Left ventricle myocardium superior (tissue), 1 donor: ENCODE results near the gene SUFU. TPM values are rescaled to one million over a fixed set of nuclear protein-coding genes. Genes with fewer than 3 reads are reported as not detected.
A peak's percentile ranks its signal among the peaks of the same experiment; 100 is the strongest.
"Not testable (repeated sequence)": the region's sequence is repeated elsewhere in the genome, so short reads cannot be mapped to it uniquely, and the experiment has no call there.

Experiments
- ATAC-seq: fragments of 200-7000 bp; cut with Tn5 transposase; one replicate; pipeline ENCODE4 v1.9.1; 2020; ENCODE audit warnings: mild to moderate bottlenecking, moderate library complexity
- DNase-seq: peaks from one replicate; pipeline ENCODE4 v3.0.0-alpha.2; 2020
- intact Hi-C: fragments of 100-400 bp; cut with micrococcal nuclease; formaldehyde crosslinking; loops from one replicate; pipeline ENCODE4 v1.11.0; 2022
- total RNA-seq: library from RNA; stranded (reverse); fragmentation: NEBNext Ultra II Directional; extraction: Animal tissue kit (Norgen Biotek cat#: 25700); gene quantifications from one replicate; pipeline ENCODE4 v1.2.1, GENCODE V29; 2021
- donor health status: DM: no; HTN: yes; CAD: no; lungs with severe emphysema.

SUFU gene
- total RNA-seq, 1 donor from 2014 or later = 8.0 TPM

DNA sequence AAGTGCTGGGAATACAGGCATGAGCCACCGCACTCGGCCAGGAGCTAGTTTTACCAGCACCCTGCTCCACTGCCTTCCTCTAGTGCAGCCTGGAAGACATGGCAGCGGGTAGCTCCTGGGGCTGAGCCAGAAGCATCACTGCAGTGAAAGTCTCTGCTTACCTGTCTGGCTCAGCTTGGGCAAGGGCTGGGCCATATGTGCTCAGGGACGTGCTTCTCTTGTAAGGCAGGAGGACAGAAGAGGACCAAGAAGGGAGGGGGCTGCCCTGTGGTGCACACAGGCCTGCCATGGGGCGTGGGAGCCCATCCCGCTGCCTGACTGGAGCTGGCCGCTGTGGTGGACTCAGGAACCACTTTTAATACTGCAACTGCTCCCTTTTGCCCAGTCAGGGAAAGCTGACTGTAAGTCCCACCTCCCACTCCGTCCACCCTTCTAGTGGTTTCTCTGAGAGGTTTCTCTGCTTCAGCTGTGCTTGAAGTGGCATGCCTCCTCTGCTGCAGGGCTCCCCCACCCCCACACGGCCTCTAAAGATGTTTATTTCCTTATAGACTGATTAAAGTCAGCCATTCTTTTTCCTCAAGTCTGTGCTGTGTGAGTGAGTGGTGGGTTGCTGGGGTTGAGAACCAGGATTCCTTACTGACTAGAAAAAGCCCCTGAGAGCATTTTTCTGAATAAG is 27.2 kb upstream of the SUFU start:
- intact Hi-C loops = no loop called here
- DNase-seq (no peak), ATAC-seq (no peak)

DNA sequence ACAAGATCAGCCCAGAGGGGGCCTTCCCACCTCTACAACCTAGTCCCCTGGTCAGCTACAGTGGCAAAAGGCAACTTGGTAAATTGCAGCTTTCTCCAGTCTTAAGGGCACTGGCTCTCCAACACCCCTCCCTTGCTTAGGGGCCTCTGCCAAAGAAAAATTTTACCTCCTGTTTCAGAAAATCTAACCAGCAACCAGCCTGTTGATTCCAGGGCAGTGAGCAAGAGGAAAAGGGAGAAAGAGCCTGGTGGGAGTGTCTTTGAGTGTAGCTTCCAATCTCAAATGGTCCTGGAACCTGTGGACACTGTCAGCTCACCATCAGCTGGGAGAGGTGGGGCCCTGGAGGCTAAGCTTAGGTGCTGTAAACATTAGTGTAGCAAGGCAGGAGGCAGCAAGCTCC is 24.1 kb upstream of the SUFU start:
- DNase-seq (no peak), ATAC-seq (no peak)
- intact Hi-C loops = no loop called here

DNA sequence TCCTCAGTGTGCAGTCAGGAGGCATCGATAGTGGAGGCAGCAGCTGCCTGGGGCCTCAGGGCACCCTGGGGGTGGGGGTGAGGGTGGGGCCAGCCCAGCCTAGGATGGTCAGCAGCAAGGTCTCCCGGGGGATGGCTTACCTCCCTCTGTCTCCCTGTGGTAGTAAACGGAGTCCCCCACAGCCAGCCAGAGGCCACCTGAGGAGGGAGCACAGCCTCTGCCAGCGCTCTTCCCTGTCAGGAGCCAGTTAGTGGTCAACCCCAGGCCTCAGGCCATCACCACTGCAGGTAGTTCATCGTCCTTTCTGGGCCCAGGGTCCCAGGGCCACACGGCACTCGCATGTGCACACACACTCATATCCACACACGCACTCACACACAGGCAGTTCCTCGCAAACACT is 23.4 kb upstream of the SUFU start:
- intact Hi-C loops = no loop called here
- DNase-seq = no peak

DNA sequence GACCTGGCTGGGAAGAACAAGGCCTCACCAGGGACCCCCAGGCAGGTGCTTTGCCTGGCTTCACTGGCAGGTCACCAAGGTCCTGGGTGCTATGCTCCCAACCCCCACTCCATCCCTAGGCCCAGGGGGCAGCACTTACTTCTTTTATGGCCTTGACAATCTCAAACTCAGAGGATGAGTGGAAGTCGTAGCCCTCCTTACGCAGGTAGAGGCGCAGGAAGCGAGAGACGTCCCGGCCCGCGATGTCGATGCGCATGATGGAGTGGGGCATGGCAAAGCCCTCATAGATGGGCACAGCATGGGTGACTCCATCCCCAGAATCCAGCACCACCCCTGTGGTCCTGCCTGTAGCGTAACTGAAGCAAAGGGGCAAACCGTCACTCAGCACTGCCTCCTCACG is 19.8 kb upstream of the SUFU start:
- no peak for DNase-seq
- ATAC-seq = no peak

More for the DNA sequence above, 23.4 kb upstream of the SUFU start:
- no peak for ATAC-seq

DNA sequence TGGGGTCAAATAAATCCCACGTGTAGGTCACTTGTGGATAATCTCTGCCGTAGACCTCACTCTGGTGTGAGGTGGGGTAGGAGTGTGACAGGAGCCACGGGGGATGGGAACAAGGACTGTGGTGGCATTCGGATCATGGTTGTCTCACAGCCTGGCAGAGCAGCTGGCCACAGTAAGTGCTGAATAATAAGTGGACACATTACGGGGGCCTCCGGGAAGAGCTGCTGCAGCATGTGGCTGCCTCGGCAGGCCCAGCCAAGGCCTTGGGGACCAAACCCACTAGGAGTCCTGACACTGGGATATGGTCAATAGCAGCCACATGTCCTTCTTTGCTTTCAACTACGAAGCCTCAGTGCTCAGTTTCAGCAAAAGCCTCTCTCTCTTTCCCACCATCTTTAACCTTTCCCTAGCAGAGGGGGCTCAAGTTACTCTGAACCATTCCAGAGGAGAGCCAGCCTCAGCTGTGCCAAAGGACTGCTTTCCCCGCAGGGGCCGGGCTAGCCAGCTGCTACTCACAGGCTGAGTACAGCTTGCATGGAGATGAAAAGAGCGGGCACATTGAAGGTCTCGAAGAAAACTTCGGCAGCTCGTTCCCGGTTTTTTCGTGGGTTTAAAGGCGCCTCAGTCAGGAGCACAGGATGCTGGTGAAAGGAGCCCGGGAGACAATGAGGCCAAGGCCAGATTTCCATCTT is 18.5 kb upstream of the SUFU start:
- intact Hi-C loops = no loop called here
- ATAC-seq (no peak), DNase-seq (no peak)

More for the DNA sequence above, 19.8 kb upstream of the SUFU start:
- intact Hi-C loops = no loop called here

DNA sequence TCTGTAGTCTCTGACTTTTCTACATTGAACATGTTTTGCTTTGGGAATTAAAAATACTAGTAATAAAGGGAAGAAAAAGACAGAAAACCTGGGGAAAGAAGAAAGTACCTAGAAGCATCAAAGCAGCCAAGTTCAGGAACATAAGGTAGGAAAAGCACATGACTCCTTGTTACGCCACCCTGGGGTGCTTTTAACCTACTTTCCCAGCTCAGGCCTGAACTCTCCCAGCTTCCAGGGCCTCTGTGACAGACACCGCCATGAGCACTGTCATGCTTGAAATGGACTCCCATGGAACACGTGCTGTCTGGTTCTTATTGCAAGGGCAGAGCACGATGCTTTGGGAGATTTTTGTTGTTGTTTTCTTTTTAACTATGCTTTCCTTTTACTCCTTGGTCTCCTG is 12.6 kb upstream of the SUFU start:
- ATAC-seq (no peak), DNase-seq (no peak)
- intact Hi-C loops = no loop called here

DNA sequence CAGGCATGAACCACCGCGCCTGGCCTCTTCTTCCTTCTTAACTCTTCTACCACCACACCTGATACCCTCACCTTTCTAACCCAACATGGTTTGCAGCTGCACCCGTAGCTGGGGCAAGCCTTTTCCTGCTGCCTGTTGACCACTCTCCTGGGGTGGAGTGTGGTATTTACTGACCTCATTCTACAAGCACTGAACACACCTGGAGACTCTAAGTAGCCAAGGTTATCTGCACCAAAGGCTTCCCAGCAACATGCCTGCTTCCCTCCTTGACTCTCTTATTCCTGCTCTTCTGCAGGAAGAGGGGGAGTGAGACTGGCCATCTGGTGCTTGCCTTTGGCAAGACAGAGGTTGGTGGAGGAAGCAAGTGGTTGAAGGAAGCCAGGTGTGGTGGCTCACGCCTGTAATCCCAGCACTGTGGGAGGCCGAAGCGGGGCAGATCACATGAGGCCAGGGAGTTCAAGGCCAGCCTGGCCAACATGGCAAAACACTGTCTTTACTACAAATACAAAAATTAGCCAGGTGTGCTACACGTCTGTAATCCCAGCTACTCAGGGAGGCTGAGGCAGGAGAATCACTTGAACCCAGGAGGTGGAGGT is 11.3 kb upstream of the SUFU start:
- intact Hi-C loops = no loop called here
- peak; percentile 7 for ATAC-seq

DNA sequence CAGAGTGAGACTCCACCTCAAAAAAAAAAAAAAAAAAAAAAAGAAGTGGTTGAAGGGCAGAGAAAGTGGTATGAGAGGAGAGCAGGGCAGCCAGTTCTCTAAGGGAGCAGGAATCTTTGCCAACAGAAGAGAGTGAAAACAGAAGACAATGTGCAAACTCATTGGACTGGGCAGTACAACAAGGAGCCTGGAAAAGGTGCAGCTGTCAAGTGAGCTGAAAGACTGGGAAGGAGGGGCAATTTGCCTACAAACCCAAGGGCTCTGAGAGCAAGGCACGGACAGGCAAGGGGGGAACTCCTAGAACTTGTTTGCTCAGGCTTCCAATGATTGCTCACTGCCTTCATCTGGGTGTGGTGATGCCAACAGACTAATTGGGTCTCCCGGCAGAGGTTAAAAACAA is 10.8 kb upstream of the SUFU start:
- DNase-seq = no peak
- ATAC-seq = peak; percentile 88
- intact Hi-C loops = no loop called here

More for the DNA sequence above, 11.3 kb upstream of the SUFU start:
- DNase-seq = no peak

DNA sequence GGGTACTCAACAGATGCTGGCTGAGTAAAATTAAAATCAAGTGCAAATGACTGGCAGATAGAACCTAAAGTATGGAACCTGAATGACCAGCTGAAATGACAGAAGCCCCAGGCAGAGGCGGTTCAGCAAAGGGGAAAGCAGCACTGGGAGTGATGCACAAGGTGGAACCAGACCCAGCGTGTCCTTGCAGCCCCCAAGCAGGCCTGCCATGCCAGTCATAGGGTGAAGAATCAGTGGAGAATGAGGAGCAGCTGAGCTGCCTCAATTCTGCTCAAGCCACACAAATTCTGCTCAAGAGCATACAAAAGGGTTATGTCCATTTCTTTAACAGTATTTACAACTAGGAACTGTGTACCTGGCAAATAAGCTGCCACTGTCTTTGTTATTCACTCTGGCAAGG is 10.0 kb upstream of the SUFU start:
- DNase-seq (no peak), ATAC-seq (no peak)
- intact Hi-C loops = no loop called here

DNA sequence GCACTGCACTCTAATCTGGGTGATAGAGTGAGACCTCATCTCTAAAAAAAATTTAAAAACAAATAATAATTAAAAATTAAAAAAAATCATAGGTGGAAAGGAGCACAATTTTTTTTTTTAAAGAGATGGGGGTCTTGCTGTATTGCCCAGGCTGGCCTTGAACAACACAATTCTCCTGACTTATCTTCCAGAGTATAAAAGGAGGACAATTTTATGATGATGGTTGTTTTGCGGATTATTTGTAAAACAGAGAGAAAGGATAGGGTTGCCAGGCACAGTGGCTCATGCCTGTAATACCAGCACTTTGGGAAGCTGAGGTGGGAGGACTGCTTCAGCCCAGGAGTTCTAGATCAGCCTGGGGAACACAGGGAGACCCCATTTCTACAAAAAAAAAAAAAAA is 6.2 kb upstream of the SUFU start:
- ATAC-seq (no peak), DNase-seq (no peak)
- intact Hi-C loops = no loop called here

DNA sequence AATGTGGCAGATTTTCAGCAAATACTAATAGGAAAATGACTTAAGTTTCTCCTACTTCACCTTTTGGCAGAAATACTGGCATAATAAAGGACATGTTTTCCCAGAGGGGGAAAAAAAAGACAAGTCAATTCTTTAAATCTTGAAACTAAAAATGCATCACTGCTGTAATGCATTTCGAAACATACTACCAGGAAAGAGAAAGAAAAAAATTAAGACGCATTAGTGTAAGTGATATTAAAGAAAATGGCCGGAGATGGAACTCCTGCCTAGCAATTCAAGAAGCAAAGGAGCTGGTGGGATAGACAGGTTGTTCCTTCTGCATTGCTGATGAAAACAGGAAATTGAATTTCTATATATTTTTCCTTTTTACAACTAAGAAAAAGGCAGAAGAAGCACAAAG is 4.4 kb upstream of the SUFU start:
- DNase-seq (no peak), ATAC-seq (no peak)
- intact Hi-C loops = no loop called here

DNA sequence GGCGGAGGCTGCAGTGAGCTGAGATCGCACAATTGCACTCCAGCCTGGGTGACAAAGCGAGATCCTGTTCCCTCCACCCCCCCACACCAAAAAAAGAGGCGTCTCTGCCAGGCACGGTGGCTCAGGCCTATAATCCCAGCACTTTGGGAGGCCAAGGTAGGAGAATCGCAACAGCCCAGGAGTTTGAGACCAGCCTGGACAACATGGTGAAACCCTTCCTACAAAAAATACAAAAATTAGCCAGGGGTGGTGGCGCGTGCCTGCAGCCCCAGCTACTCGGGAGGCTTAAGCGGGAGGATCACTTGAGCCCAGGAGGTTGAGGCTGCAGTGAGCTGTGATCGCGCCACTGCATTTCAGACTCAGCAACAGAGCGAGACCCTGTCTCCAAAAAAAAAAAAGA is 3.1 kb upstream of the SUFU start:
- not testable (repeated sequence) for ATAC-seq, DNase-seq
- intact Hi-C loops = loop anchor here (10.0 kb wide), 1 partner anchor 84 kb away; no protein-coding TSS in a partner anchor

DNA sequence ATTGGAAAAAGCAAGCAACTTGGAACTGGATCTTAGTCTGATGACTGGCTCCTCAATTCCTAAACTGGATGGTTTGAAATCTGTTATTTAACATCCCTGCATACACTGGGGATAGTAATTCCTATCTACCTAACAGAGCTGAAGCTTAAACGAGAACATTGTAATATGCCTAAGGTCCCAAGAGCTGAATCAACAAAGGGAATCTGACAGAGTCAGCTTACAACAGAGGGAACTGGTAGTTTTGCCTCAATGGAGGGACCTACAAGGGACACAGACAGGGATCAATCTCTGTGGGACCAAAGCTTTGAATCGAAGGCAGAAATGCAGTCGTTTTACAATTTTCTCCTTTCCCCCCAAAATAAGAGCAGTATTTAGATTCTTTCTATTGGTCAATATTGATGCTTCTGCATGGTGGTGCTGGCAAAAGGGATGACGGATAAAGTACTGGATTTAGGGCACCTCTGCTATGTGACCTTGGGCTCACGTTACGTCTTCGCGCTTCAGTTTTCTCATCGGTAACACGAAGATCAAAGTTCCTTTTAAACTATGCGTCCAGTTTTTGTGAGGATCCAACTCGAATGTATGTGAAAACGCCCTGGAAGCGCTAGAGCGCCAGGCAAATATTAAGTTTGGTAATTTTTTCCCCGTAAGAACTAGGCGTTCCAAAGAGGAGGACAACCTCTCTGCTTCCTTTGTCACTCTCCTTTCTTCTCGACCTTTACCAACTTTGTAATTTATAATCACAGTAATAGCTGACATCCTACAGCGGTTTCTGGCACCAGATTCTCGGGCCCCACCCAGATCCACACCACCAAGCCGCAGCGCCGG is 2.4 kb upstream of the SUFU start:
- no peak for ATAC-seq
- DNase-seq = no peak
- intact Hi-C loops = loop anchor here (10.0 kb wide), 1 partner anchor 83 kb away; no protein-coding TSS in a partner anchor

DNA sequence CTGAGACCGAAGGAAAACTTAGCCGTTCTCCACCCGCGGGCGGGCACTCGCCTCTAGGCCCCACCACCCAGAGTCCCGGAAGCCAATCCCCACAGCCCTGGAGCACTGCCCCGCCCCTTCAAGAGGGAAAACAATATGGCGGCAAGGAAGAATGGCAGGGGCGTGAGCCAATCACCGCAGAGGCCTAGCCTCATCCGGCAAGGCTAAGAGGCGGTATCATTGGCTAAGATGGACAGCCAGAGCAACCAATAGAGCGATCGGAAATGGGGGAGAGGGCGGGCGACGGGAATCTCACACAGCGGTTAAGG is 1.8 kb upstream of the SUFU start:
- intact Hi-C loops = loop anchor here (10.0 kb wide), 1 partner anchor 83 kb away; no protein-coding TSS in a partner anchor
- DNase-seq = peak; percentile 99
- peak; percentile 84 for ATAC-seq

DNA sequence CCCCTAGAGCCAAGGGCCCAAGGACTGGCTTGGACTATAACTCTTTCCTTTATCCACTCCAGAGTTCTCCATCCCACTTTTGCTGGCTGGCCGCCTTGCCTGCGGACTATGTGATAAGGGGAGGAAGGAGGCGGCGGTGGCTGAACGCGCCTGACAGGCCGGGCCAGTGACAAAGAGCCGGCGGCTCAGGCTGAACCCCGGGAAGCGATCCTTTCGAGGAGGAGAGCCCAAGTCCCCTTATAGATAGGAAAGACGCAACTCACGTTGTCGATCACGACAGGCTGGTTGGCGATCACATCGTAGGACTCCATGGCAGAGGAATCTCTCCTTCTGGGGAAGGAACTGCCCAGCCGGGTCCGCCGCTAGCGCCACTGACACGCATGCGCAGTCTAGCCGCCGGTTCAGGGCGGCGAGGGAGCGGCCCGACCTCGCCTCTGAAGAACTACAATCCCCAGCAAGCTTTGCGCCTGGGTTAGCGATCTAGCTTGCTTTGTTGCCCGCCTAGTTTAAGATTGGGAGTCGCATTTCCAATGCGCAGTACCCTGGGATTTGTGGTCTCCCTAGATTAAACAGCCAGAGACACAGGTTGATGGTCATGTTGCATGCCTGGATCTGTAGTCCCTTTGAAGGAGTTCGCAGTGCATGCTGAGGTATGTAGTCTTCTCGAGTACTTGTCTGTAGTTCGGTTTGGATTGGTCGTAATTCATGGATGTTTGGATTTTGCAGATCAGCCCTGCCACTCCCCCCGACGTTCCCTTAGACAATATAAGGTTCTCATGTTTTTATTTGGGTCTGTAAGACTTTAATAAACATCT is 1.2 kb upstream of the SUFU start, which contains the start of gene ACTR1A:
TSS of gene ACTR1A (minus strand) at position 376 of the 815 bp plus-strand sequence. CDS start at position 311, 65 bp downstream.
- intact Hi-C loops = loop anchor here (10.0 kb wide), 1 partner anchor 82 kb away; no protein-coding TSS in a partner anchor
- DNase-seq (peak; percentile 96), ATAC-seq (peak; percentile 84)

DNA sequence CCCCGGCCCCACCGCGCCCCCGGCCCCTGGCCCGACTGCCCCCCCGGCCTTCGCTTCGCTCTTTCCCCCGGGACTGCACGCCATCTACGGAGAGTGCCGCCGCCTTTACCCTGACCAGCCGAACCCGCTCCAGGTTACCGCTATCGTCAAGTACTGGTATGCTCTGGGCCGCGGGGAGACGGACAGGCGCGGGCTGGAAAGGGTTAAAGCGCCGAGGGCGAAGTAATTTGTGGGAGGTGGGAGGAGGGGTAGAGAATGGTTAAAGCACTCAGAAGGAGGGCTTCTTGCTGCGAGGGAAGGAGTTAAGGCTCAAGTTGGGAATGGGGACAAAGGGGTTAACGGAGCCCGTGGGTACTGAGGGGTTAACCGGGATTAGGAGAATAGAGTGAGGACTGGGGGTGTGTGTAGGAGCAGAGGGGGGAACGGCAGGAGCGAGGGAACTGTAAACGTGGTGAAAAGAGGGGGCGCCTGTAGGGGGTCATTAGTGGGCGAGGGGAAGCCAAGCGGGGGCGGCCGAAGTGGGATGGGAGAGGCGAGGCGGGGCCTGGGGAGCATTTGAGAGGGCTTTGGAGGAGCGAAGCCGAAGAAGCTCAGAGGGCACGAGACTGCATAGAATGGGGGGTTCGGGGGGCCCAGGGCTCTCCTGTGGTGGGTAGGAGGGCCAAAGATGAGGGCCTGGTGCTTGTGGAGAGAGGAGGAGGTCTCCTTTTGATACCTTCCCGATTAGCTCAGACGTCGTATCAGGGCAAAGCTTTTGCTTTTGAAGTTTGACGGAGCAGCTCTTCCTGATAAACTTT is 605 bp downstream of the SUFU start:
- intact Hi-C loops = loop anchor here (10.0 kb wide), 1 partner anchor 80 kb away; no protein-coding TSS in a partner anchor
- no peak for ATAC-seq
- peak; percentile 41 for DNase-seq

DNA sequence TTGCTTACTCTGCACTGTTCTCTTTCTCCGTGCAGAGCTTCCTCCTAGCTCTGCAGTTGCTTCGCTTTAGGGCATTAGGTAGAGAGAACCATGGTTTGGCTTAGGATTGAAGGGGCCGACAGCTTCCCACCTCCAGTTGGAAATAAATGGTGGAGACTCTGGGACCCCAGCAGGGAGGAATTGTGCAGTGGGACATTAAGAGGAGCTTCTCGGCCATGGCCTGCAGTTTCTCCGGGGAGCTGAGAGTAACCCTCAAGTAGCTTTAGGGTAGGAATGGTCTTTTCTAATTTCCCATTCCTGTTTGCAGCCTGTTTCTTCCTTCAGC is 1.2 kb downstream of the SUFU start:
- intact Hi-C loops = loop anchor here (10.0 kb wide), 1 partner anchor 80 kb away; no protein-coding TSS in a partner anchor
- ATAC-seq = no peak
- no peak for DNase-seq
